ENCODE measurements around the gene AUTS2.

The AUTS2 gene

DNA sequence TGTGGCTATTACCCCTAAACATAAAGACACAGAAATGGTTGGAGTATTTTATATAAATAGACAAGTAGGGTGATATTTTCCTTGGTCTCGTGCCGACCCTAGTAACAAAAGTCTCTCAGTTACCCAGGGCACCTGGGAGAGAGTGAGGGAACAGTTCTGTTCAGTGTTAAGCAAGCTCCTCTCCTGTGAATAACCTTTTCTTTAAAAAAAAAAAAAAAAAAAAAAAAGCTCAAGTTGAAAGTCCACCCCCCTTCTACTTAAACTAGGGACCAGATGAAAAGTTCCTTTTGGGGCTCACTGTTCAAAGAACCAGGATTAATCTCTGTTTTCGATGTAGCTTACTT is 896.7 kb downstream of the AUTS2 start:
- peaks cover 22% of the 10 kb centered on the region for H3K4me1 Mint-ChIP-seq
- no peak for DNase-seq
- no peaks in the 10 kb centered on the region for H3K36me3 Mint-ChIP-seq (ENCODE audit: low read depth)
- no peaks in the 10 kb centered on the region for H3K9me3 Mint-ChIP-seq
- TF ChIP-seq, protein P1, sequence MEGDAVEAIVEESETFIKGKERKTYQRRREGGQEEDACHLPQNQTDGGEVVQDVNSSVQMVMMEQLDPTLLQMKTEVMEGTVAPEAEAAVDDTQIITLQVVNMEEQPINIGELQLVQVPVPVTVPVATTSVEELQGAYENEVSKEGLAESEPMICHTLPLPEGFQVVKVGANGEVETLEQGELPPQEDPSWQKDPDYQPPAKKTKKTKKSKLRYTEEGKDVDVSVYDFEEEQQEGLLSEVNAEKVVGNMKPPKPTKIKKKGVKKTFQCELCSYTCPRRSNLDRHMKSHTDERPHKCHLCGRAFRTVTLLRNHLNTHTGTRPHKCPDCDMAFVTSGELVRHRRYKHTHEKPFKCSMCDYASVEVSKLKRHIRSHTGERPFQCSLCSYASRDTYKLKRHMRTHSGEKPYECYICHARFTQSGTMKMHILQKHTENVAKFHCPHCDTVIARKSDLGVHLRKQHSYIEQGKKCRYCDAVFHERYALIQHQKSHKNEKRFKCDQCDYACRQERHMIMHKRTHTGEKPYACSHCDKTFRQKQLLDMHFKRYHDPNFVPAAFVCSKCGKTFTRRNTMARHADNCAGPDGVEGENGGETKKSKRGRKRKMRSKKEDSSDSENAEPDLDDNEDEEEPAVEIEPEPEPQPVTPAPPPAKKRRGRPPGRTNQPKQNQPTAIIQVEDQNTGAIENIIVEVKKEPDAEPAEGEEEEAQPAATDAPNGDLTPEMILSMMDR (IDR thresholded peaks at IDR 0.05): no peak
- H3K27ac Mint-ChIP-seq: no peak overlapping the region
- no peak overlapping the region for H3K4me3 Mint-ChIP-seq
- H3K27me3 Mint-ChIP-seq (ENCODE audit: low read depth, poor library complexity): no peaks in the 10 kb centered on the region

DNA sequence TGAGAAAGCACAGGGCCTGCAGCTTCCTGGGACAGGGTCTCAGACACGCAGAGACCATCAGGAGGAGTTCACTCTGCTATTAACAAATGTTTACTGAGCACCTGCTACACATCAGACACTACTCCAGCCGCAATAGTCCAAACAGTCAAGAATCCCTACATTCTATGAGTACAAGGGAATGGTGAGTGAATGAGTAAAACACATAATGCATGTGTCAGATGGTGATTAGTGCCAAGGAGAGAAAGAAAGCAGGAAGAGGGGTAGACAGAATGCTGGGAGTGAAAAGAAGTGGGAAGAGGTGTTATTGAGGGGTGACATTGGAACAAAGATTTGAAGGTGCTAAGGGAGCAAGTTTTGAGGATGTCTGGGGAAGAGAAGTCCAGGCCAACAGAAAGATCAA is 899.5 kb downstream of the AUTS2 start:
- H3K27ac Mint-ChIP-seq: no peak overlapping the region
- H3K36me3 Mint-ChIP-seq (ENCODE audit: low read depth): no peaks in the 10 kb centered on the region
- H3K9me3 Mint-ChIP-seq: no peaks in the 10 kb centered on the region
- peaks cover 34% of the 10 kb centered on the region for H3K4me1 Mint-ChIP-seq
- no peak for DNase-seq
- H3K27me3 Mint-ChIP-seq (ENCODE audit: low read depth, poor library complexity): peaks cover 5% of the 10 kb centered on the region
- TF ChIP-seq, protein P1 (IDR thresholded peaks at IDR 0.05): no peak
- no peak overlapping the region for H3K4me3 Mint-ChIP-seq

DNA sequence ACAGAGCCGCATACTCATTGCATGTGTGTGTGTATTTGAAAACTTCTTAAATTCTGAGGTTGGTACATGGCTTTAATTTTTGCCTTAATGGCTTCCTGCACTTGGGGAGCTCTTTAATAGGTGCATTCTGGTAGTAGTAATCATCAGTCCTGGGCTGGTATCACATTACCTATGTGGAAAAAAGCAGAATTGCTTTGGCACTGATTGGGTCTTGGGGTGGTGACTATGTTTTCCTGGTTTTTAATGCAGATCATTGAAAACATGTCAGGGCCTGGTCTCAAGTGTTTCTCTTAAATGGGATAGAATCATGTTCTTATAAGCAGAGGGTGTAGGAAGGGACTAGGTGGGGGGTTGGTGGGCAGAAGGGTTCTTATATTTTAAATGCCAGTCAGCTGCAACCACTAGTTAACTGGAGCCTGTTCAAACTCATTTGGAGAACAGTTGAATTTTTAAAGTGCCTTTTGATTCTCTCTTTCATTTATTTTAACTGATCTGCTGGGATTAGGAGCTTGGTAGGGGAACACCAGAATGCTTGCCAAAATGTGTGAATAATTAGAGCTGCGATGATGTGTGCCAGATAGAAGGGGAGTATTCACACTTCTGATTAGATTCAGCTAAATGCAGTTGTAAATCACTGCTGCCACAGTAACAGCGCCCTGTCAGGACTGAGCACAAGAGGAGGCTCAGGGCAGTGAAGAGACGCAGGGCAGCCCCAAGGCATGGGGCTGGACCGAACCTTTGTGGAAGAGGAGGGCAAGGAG is 900.1 kb downstream of the AUTS2 start:
- H3K36me3 Mint-ChIP-seq (ENCODE audit: low read depth): no peaks in the 10 kb centered on the region
- H3K9me3 Mint-ChIP-seq: no peaks in the 10 kb centered on the region
- H3K27ac Mint-ChIP-seq: no peak overlapping the region
- peaks cover 5% of the 10 kb centered on the region for H3K27me3 Mint-ChIP-seq (ENCODE audit: low read depth, poor library complexity)
- TF ChIP-seq, protein P1 (IDR thresholded peaks at IDR 0.05): no peak
- peaks cover 30% of the 10 kb centered on the region for H3K4me1 Mint-ChIP-seq
- no peak for DNase-seq
- H3K4me3 Mint-ChIP-seq: no peak overlapping the region

DNA sequence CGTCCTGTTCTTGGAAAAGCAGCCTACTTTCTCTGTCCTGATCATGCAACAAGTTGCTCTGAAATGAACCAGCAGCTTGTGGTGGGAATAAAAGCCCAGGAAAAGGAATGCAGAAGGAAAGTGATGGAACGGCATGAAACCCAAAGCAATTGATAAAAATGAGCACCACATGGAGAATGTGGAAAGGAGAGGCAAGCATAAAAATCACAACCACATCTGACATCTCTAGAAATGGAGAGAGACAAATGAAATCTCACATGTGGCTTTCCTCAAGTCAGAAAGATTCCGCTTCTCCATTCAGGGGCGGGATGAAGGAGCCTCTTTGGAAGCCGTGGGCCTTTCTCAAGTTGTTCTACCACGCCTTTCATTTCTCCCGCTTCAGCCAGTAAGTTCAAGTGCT is 902.0 kb downstream of the AUTS2 start:
- H3K27me3 Mint-ChIP-seq (ENCODE audit: low read depth, poor library complexity): peaks cover 5% of the 10 kb centered on the region
- TF ChIP-seq, protein P1 (IDR thresholded peaks at IDR 0.05): no peak
- H3K9me3 Mint-ChIP-seq: no peaks in the 10 kb centered on the region
- no peak overlapping the region for H3K4me3 Mint-ChIP-seq
- no peak for DNase-seq
- peaks cover 37% of the 10 kb centered on the region for H3K4me1 Mint-ChIP-seq
- no peak overlapping the region for H3K27ac Mint-ChIP-seq
- no peaks in the 10 kb centered on the region for H3K36me3 Mint-ChIP-seq (ENCODE audit: low read depth)

DNA sequence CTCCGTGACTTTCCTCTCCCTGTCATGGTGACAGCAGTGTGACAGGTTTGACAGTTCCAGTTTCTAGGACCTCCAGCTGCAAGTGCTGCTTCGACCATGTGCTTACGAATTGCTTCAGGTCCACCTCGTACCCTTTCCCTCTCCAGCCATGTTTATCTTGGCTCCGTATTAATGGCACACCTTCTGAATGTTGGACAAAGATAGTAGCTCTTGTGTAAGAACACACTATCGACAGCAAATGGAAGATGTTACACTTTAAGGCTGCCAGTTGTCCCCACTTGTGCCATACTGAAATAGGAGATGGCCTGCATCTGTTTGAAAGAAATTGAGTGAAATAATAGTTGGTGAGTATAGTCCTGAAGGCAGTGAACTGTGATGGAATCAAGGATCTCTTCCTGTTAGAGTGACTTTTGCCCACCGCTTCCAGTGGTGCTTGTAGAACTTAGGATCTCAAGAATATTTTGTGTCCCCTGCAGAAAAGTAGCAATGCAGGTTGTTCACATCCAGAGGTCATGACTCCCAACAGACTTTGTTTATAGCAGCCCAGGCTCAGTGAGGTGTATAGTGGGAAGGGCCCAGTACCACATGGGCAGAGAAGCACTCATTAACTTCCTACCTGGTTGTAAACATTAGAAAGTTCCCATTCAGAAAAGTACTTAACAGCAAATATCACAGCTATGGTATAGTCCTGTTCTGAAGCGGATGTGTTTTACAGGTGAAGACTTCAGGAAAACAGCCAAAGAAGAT is 904.0 kb downstream of the AUTS2 start:
- no peak for DNase-seq
- TF ChIP-seq, protein P1 (IDR thresholded peaks at IDR 0.05): no peak
- Mint-ChIP-seq H3K36me3 (ENCODE audit: low read depth) (no peaks in the 10 kb centered on the region), H3K4me1 (peaks cover 52% of the 10 kb centered on the region), H3K9me3 (no peaks in the 10 kb centered on the region), H3K4me3 (no peak overlapping the region), H3K27me3 (ENCODE audit: low read depth, poor library complexity) (peaks cover 5% of the 10 kb centered on the region), H3K27ac (no peak overlapping the region)
